Activated naive CD8-positive, alpha-beta T cell (primary cell): Measurements from ENCODE around the gene KIF9.
"Not testable (repeated sequence)": the region's sequence is repeated elsewhere in the genome, so short reads cannot be mapped to it uniquely, and the experiment has no call there.

Experiments
- H3K27ac Mint-ChIP-seq: one replicate; pipeline ENCODE4 v1.8.0; 2021; ENCODE audit warnings: mixed read lengths
- H3K27me3 Mint-ChIP-seq: one replicate; pipeline ENCODE4 v1.8.0; 2021; ENCODE audit warnings: mixed read lengths
- H3K36me3 Mint-ChIP-seq: one replicate; pipeline ENCODE4 v1.8.0; 2021; ENCODE audit warnings: mixed read lengths
- H3K4me1 Mint-ChIP-seq: one replicate; pipeline ENCODE4 v1.8.0; 2021; ENCODE audit warnings: low read depth, mixed read lengths
- H3K4me3 Mint-ChIP-seq: one replicate; pipeline ENCODE4 v1.8.0; 2021; ENCODE audit warnings: mild to moderate bottlenecking, mixed read lengths
- H3K9me3 Mint-ChIP-seq: one replicate; pipeline ENCODE4 v1.8.0; 2021; ENCODE audit warnings: low read depth, mixed read lengths

Gene KIF9

GRCh38 chr3:47276558-47276957 is 6.0 kb downstream of the KIF9 start:
- H3K27ac Mint-ChIP-seq, result no peak overlapping the region
- H3K27me3 Mint-ChIP-seq, result no peaks in the 10 kb centered on the region
- H3K9me3 Mint-ChIP-seq, result no peaks in the 10 kb centered on the region
- peaks cover under 1% of the 10 kb centered on the region for H3K36me3 Mint-ChIP-seq
- H3K4me1 Mint-ChIP-seq, result peaks cover 9% of the 10 kb centered on the region
- H3K4me3 Mint-ChIP-seq, result no peak overlapping the region

DNA sequence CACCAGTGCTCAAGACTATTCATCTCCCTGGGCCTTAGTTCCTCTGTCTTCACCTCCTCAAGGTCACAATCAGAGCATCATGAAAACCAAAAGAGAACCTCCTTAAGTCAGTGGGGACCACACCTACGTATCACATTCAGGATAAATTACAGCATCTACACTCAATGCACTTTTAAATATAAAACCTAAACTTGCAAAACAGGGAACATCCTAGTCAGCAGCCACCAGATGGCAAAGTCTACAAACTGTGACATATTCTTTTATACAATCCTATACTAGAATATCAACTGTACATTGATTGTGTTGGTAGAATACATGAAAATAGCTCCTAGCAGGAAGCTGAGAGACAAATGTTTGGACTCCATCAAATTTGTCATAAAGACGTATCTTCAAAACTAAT is 7.9 kb downstream of the KIF9 start:
- Mint-ChIP-seq H3K4me3 (no peak overlapping the region), H3K36me3 (peaks cover 5% of the 10 kb centered on the region)

GRCh38 chr3:47273564-47273963 is 9.0 kb downstream of the KIF9 start:
- Mint-ChIP-seq H3K4me3 (no peak overlapping the region), H3K9me3 (no peaks in the 10 kb centered on the region), H3K27me3 (no peaks in the 10 kb centered on the region), H3K27ac (no peak overlapping the region), H3K36me3 (peaks cover 5% of the 10 kb centered on the region), H3K4me1 (no peaks in the 10 kb centered on the region)

More for the DNA sequence above, 7.9 kb downstream of the KIF9 start:
- Mint-ChIP-seq H3K4me1 (no peaks in the 10 kb centered on the region), H3K9me3 (no peaks in the 10 kb centered on the region), H3K27ac (no peak overlapping the region), H3K27me3 (no peaks in the 10 kb centered on the region)

GRCh38 chr3:47270526-47270925 is 12.1 kb downstream of the KIF9 start:
- Mint-ChIP-seq H3K9me3 (no peaks in the 10 kb centered on the region), H3K4me1 (peaks cover 4% of the 10 kb centered on the region), H3K4me3 (no peak overlapping the region), H3K27ac (no peak overlapping the region), H3K27me3 (no peaks in the 10 kb centered on the region), H3K36me3 (peaks cover 5% of the 10 kb centered on the region)

GRCh38 chr3:47267490-47267824 is 15.1 kb downstream of the KIF9 start:
- peaks cover 4% of the 10 kb centered on the region for H3K4me1 Mint-ChIP-seq
- H3K27me3 Mint-ChIP-seq, result no peaks in the 10 kb centered on the region
- peaks cover 5% of the 10 kb centered on the region for H3K36me3 Mint-ChIP-seq
- no peaks in the 10 kb centered on the region for H3K9me3 Mint-ChIP-seq
- no peak overlapping the region for H3K4me3 Mint-ChIP-seq
- no peak overlapping the region for H3K27ac Mint-ChIP-seq

DNA sequence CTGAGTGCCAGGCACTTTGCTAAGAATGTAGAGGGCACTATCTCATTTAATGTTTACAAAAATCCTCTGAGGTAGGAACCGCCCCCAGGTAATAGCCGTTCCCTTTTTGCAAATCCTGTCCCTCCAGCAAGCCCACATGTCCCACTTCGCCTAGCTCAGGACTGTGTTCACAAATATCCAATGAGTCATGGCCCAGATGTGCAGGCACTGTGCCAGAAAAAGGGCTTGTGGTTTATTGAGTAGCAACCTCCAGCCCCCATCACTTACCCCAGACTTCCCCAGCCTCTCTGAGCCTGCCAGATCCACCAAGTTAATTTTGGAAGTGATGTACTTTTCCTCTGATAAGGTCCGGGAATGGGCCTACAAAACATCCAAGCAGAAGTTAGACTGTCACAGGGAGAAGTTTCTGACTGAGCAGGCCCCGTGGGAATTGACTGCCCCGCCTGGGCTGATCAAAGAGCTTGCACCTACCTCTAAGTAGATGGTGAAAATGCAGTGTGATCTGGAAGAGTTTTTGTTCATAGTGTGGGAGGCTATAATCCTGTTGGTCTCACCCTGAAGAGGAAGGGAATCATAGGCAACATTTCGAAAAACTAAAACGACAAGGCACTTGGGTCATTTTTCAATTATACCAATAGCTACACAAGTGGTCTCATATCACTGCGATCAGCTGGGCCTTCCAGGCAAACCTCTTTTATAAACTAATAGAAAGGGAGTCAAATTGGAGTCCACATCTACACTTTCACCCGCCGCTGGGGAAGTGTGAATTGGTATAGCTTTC is 15.7 kb downstream of the KIF9 start:
- no peak overlapping the region for H3K4me3 Mint-ChIP-seq
- H3K27ac Mint-ChIP-seq, result no peak overlapping the region
- H3K36me3 Mint-ChIP-seq, result peaks cover 5% of the 10 kb centered on the region
- H3K27me3 Mint-ChIP-seq, result no peaks in the 10 kb centered on the region
- peaks cover 4% of the 10 kb centered on the region for H3K4me1 Mint-ChIP-seq
- H3K9me3 Mint-ChIP-seq, result no peaks in the 10 kb centered on the region

GRCh38 chr3:47265725-47266428 is 16.7 kb downstream of the KIF9 start:
- no peak overlapping the region for H3K27ac Mint-ChIP-seq
- H3K27me3 Mint-ChIP-seq, result no peaks in the 10 kb centered on the region
- H3K9me3 Mint-ChIP-seq, result no peaks in the 10 kb centered on the region
- no peaks in the 10 kb centered on the region for H3K36me3 Mint-ChIP-seq
- H3K4me1 Mint-ChIP-seq, result peaks cover 4% of the 10 kb centered on the region
- no peak overlapping the region for H3K4me3 Mint-ChIP-seq

GRCh38 chr3:47265008-47265407 is 17.6 kb downstream of the KIF9 start:
- H3K4me3 Mint-ChIP-seq, result no peak overlapping the region
- H3K27me3 Mint-ChIP-seq, result no peaks in the 10 kb centered on the region
- H3K27ac Mint-ChIP-seq, result no peak overlapping the region
- no peaks in the 10 kb centered on the region for H3K36me3 Mint-ChIP-seq
- no peaks in the 10 kb centered on the region for H3K9me3 Mint-ChIP-seq
- H3K4me1 Mint-ChIP-seq, result peaks cover 4% of the 10 kb centered on the region

DNA sequence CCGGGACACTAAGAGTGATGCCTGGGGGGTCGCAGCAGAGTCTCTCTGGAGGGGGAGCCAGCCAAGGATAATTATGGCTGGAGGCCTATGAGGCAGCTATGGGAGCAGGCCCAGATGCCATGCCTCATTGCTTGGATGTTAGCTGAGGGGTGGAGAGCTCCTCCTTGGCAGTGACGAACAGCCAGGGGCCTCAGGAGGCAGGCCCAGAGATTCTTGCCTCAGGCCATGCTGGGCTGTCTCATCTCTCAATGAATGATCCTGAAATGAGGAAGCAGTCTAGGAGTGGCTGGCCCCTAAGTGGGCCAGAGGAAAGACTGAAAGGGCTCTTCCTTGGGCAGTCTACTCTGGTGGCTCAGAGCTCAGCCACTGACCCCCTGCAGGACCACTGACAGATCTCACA is 21.3 kb downstream of the KIF9 start:
- Mint-ChIP-seq H3K36me3 (no peaks in the 10 kb centered on the region), H3K4me3 (no peak overlapping the region), H3K27me3 (no peaks in the 10 kb centered on the region), H3K27ac (no peak overlapping the region), H3K9me3 (no peaks in the 10 kb centered on the region), H3K4me1 (no peaks in the 10 kb centered on the region)

GRCh38 chr3:47260605-47261004 is 22.0 kb downstream of the KIF9 start:
- Mint-ChIP-seq H3K27ac (no peak overlapping the region), H3K4me3 (no peak overlapping the region), H3K27me3 (no peaks in the 10 kb centered on the region), H3K9me3 (no peaks in the 10 kb centered on the region), H3K4me1 (no peaks in the 10 kb centered on the region), H3K36me3 (no peaks in the 10 kb centered on the region)

DNA sequence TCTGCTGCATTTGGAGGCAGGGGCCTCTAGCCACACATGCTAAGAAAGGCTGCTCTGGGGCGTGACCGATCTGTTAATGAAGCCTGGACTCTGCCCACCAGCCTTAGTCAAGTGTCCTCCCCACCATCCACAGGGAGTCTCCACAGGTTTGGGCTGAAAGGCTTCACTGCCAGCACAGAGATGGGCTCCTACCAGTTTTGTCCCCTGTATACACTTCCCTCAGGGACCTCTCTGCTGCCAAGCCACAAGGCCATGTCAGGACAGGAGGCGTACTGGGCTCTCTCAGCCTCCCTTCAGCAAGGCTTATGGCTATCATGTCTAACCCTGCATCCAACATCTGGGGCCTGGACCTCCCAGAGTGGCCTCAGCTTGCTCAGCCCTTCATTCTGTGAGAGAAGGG is 23.5 kb downstream of the KIF9 start:
- Mint-ChIP-seq H3K36me3 (no peaks in the 10 kb centered on the region), H3K27me3 (no peaks in the 10 kb centered on the region), H3K4me1 (no peaks in the 10 kb centered on the region), H3K9me3 (no peaks in the 10 kb centered on the region), H3K4me3 (no peak overlapping the region), H3K27ac (no peak overlapping the region)

DNA sequence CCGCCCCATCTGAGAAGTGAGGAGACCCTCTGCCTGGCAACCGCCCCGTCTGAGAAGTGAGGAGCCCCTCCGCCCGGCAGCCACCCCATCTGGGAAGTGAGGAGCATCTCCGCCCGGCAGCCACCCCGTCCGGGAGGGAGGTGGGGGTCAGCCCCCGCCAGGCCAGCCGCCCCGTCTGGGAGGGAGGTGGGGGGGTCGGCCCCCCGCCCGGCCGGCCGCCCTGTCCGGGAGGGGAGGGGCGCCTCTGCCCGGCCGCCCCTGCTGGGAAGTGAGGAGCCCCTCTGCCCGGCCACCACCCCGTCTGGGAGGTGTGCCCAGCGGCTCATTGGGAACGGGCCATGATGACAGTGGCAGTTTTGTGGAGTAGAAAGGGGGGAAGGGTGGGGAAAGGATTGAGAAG is 26.3 kb downstream of the KIF9 start:
- H3K27me3 Mint-ChIP-seq, H3K36me3 Mint-ChIP-seq: not testable (repeated sequence)

GRCh38 chr3:47251689-47252088 is 30.9 kb downstream of the KIF9 start:
- no peak overlapping the region for H3K4me3 Mint-ChIP-seq
- no peaks in the 10 kb centered on the region for H3K36me3 Mint-ChIP-seq
- H3K9me3 Mint-ChIP-seq, result no peaks in the 10 kb centered on the region
- H3K4me1 Mint-ChIP-seq, result no peaks in the 10 kb centered on the region
- no peaks in the 10 kb centered on the region for H3K27me3 Mint-ChIP-seq
- no peak overlapping the region for H3K27ac Mint-ChIP-seq

More for the DNA sequence above, 26.3 kb downstream of the KIF9 start:
- H3K9me3 Mint-ChIP-seq, H3K4me3 Mint-ChIP-seq, H3K27ac Mint-ChIP-seq, H3K4me1 Mint-ChIP-seq: not testable (repeated sequence)

DNA sequence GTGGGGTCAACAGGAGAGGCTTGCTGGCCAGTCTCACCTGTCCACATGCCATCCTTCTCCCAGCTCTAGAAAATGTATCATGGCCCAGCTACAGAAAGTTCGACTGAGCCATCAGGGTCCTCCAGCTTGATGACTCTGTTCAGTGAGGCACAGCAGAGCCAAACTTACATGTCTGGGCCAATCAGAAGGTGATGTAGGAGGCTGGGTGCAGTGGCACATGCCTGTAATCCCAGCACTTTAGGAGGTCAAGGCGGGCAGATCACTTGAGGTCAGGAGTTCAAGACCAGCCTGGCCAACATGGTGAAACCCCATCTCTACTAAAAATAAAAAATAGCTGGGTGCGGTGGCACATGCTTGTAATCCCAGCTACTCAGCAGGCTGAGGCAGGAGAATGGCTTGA is 31.5 kb downstream of the KIF9 start:
- not testable (repeated sequence) for H3K36me3 Mint-ChIP-seq, H3K27ac Mint-ChIP-seq, H3K9me3 Mint-ChIP-seq

GRCh38 chr3:47250309-47251060 is 32.1 kb downstream of the KIF9 start:
- H3K4me1 Mint-ChIP-seq, result no peaks in the 10 kb centered on the region
- H3K4me3 Mint-ChIP-seq, result no peak overlapping the region
- no peak overlapping the region for H3K27ac Mint-ChIP-seq
- no peaks in the 10 kb centered on the region for H3K27me3 Mint-ChIP-seq
- no peaks in the 10 kb centered on the region for H3K36me3 Mint-ChIP-seq
- H3K9me3 Mint-ChIP-seq, result no peaks in the 10 kb centered on the region

More for the DNA sequence above, 31.5 kb downstream of the KIF9 start:
- not testable (repeated sequence) for H3K27me3 Mint-ChIP-seq, H3K4me3 Mint-ChIP-seq, H3K4me1 Mint-ChIP-seq
